DOHH2 (cell line): ENCODE results near the gene SVIL.

ENCODE experiments used
- H3F3A ChIP-seq: fragments of 200-600 bp; sonication (generic), shearing (Covaris generic); 2 replicates; pipeline ENCODE4 v1.6.0; 2016; ENCODE audit warnings: antibody characterized with exemption, mild to moderate bottlenecking; ENCODE audit not compliant: control insufficient read depth, insufficient read depth
- H3K27ac ChIP-seq: fragments of 200-600 bp; sonication (generic); 2 replicates; pipeline ENCODE4 v1.5.1; 2014; ENCODE audit warnings: low read depth, mild to moderate bottlenecking, low read length, moderate library complexity
- H3K27me3 ChIP-seq: fragments of 200-600 bp; sonication (generic); 2 replicates; pipeline ENCODE4 v1.6.1; 2014; ENCODE audit warnings: mild to moderate bottlenecking, low read length, mixed read lengths; ENCODE audit not compliant: control insufficient read depth
- H3K36me3 ChIP-seq: fragments of 200-600 bp; sonication (generic); 2 replicates; pipeline ENCODE4 v1.6.1; 2014; ENCODE audit warnings: mild to moderate bottlenecking, low read length, moderate library complexity, mixed read lengths; ENCODE audit not compliant: control insufficient read depth
- H3K4me1 ChIP-seq: fragments of 200-600 bp; sonication (generic); 2 replicates; pipeline ENCODE4 v1.6.1; 2014; ENCODE audit warnings: mild to moderate bottlenecking, low read length, mixed read lengths; ENCODE audit not compliant: control insufficient read depth
- H3K4me2 ChIP-seq: fragments of 200-600 bp; sonication (generic); 2 replicates; pipeline ENCODE4 v1.6.0; 2014; ENCODE audit warnings: mild to moderate bottlenecking, low read length, moderate library complexity
- H3K4me3 ChIP-seq: fragments of 200-600 bp; sonication (generic); 2 replicates; pipeline ENCODE4 v1.5.1; 2014; ENCODE audit warnings: mild to moderate bottlenecking, low read length, mixed read lengths
- H3K79me2 ChIP-seq: fragments of 200-600 bp; sonication (generic); 2 replicates; pipeline ENCODE4 v1.6.1; 2014; ENCODE audit warnings: mild to moderate bottlenecking, low read length, mixed read lengths; ENCODE audit not compliant: control insufficient read depth
- H3K9me2 ChIP-seq: fragments of 200-600 bp; sonication (generic); replicated peaks from 2 replicates; pipeline ENCODE4 v1.6.1; 2014; ENCODE audit warnings: mild to moderate bottlenecking, low read length, mixed read lengths; ENCODE audit not compliant: control insufficient read depth
- H3K9me3 ChIP-seq: fragments of 200-600 bp; sonication (generic); 2 replicates; pipeline ENCODE4 v1.6.1; 2014; ENCODE audit warnings: antibody characterized with exemption, low read length, mixed read lengths; ENCODE audit not compliant: control insufficient read depth, insufficient read depth
- H4K20me1 ChIP-seq: fragments of 200-600 bp; sonication (generic); 2 replicates; pipeline ENCODE4 v1.6.0; 2014; ENCODE audit warnings: low read depth, mild to moderate bottlenecking, antibody characterized with exemption, low read length, moderate library complexity; ENCODE audit not compliant: control insufficient read depth, insufficient read depth
- EZH2phosphoT487 ChIP-seq: fragments of 200-600 bp; sonication (generic); IDR thresholded peaks from 2 replicates; pipeline ENCODE4 v1.6.1; 2017; ENCODE audit warnings: borderline replicate concordance, mild to moderate bottlenecking, antibody characterized with exemption, low read length, moderate library complexity, mixed read lengths
- TF ChIP-seq, protein P1 (sequence below): fragments of 200-600 bp; sonication (generic); IDR thresholded peaks from one replicate; pipeline ENCODE4 v1.5.1; 2014; ENCODE audit warnings: antibody characterized with exemption, mild to moderate bottlenecking, low read depth, low read length; ENCODE audit not compliant: poor library complexity, severe bottlenecking

Gene SVIL

DNA sequence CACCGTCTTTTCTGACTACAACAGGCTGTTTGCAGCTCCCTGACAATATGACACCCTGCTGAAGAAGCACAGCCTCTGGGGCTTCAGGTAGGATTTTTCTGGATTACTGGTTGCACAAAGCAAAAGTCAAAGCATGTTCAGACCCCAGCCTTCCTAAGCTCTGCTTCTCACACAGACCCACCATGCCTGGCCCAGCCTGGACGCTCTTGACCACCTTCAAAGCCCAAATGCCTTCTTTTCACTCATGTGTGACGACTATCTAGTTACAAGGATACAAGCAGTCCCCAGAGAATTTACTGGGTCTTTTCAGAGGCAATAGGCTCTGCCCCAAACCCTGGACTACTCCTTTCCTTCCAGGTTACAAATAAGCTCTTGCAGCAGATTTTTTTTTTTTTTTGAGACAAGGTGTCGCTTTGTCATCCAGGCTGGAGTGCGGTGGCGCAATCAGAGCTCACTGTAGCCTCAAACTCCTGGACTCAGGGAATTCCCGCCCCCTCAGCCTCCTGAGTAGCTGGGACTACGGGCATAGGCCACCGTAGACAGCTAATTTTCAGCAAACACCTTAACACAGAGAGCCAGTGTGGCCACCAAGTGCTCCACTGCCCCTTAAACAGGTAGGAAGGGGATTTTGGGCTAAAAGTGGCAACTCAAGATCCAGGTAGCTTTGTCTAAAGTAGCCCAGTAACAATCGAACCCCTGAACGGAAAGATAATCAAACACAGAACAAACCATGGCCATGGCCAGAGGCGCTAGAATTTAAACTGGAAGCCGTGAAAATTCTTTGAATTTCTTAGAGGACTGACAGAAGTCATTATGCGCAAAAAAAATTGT, 16.2 kb downstream of the SVIL start:
- Histone ChIP-seq H3K4me1 (no peaks in the 10 kb centered on the region), H3K36me3 (no peaks in the 10 kb centered on the region), H3K9me2 (no peaks in the 10 kb centered on the region), H3K27ac (no peak overlapping the region), H3K4me3 (no peak overlapping the region), H3K79me2 (no peaks in the 10 kb centered on the region), H3F3A (no peaks in the 10 kb centered on the region), H4K20me1 (no peaks in the 10 kb centered on the region), H3K27me3 (no peaks in the 10 kb centered on the region), H3K9me3 (no peaks in the 10 kb centered on the region), H3K4me2 (no peak overlapping the region)
- TF ChIP-seq, protein P1, sequence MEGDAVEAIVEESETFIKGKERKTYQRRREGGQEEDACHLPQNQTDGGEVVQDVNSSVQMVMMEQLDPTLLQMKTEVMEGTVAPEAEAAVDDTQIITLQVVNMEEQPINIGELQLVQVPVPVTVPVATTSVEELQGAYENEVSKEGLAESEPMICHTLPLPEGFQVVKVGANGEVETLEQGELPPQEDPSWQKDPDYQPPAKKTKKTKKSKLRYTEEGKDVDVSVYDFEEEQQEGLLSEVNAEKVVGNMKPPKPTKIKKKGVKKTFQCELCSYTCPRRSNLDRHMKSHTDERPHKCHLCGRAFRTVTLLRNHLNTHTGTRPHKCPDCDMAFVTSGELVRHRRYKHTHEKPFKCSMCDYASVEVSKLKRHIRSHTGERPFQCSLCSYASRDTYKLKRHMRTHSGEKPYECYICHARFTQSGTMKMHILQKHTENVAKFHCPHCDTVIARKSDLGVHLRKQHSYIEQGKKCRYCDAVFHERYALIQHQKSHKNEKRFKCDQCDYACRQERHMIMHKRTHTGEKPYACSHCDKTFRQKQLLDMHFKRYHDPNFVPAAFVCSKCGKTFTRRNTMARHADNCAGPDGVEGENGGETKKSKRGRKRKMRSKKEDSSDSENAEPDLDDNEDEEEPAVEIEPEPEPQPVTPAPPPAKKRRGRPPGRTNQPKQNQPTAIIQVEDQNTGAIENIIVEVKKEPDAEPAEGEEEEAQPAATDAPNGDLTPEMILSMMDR, result no peak
- no peak for TF ChIP-seq EZH2phosphoT487

DNA sequence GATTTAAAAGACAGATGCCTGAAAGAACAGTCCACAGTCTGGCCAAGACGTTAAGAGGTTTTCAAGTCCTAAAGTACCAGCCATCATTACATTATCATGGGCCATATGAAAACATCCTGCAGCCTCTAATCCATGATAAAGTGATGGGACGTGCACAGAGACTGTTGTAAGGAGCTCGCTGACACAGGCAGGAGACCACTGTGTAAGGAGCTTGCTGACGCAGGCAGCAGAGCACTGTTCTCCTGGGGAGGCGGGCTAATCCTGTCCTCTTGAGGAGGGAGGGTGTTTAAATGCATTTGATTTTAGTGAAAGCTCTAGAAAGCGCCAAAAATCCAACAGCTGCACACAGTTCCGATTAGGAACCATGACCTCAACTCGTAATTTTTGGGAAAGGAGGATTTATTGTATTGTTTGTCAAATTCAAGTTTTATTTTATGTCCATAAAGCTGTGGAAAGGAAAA, 16.9 kb downstream of the SVIL start:
- no peak for TF ChIP-seq EZH2phosphoT487
- TF ChIP-seq, protein P1, result no peak
- Histone ChIP-seq H3K4me3 (no peak overlapping the region), H3K4me2 (no peak overlapping the region), H3K79me2 (no peaks in the 10 kb centered on the region), H3K36me3 (no peaks in the 10 kb centered on the region), H3F3A (no peaks in the 10 kb centered on the region), H4K20me1 (no peaks in the 10 kb centered on the region), H3K9me3 (no peaks in the 10 kb centered on the region), H3K9me2 (no peaks in the 10 kb centered on the region), H3K27ac (no peak overlapping the region), H3K4me1 (no peaks in the 10 kb centered on the region), H3K27me3 (no peaks in the 10 kb centered on the region)

DNA sequence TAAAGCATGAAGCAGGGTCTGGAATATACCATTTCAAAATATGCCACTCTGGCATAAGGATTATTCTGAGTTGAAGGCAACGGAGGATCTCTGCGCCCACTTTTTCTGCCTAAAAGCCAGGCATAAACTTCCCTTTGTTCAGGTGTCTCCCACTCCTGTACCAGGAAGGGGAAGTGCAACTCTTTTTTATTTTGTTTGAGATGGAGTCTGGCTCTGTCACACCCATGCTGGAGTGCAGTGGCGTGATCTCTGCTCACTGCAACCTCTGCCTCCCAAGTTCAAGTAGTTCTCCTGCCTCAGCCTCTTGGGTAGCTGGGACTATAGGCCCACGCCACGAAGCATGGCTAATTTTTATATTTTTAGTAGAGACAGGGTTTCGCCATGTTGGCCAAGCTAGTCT, 18.2 kb downstream of the SVIL start:
- Histone ChIP-seq H3K27me3 (no peaks in the 10 kb centered on the region), H3K27ac (no peak overlapping the region), H3K4me1 (no peaks in the 10 kb centered on the region), H3K9me3 (no peaks in the 10 kb centered on the region), H3K4me2 (no peak overlapping the region), H4K20me1 (no peaks in the 10 kb centered on the region), H3K4me3 (no peak overlapping the region), H3K9me2 (no peaks in the 10 kb centered on the region), H3K79me2 (no peaks in the 10 kb centered on the region), H3F3A (no peaks in the 10 kb centered on the region), H3K36me3 (no peaks in the 10 kb centered on the region)
- TF ChIP-seq, protein P1, result no peak
- TF ChIP-seq EZH2phosphoT487, result no peak
